Measurements from ENCODE around the gene P3H1.

The P3H1 gene

DNA sequence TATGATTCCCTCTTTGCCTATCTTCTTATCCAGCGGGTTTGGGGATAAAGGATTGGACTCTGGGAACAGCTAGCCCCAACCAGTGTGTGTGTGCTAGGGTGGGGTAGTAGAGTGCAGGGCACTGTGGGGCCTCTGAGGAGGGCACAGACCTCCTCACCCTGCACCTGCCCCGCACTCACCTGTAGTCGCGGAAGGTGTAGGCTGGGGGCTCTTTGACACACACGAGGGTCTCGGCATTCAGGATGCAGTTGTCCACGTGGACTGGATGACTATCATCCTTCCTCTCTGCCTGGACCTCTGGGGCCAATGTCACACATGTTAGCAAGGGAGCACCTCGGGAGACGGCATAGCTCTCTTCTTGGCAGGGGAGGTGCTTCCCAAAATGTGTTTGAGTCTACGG is 18.8 kb downstream of the P3H1 start:
- Histone ChIP-seq H3K36me3 (ENCODE audit: insufficient read depth) (no peaks in the 10 kb centered on the region), H2AFZ (ENCODE audit: low read depth) (no peak overlapping the region), H3K4me2 (no peak overlapping the region), H3K4me3 (IDR thresholded peaks at IDR 0.05; ENCODE audit: insufficient read depth, low read depth, low read length) (no peak overlapping the region), H3K79me2 (ENCODE audit: insufficient read depth, low read depth) (no peaks in the 10 kb centered on the region), H4K20me1 (ENCODE audit: insufficient read depth) (no peaks in the 10 kb centered on the region), H3K27me3 (ENCODE audit: insufficient read depth, low read depth) (no peaks in the 10 kb centered on the region), H3K4me1 (ENCODE audit: low read depth, poor library complexity, severe bottlenecking) (no peaks in the 10 kb centered on the region), H3K27ac (no peak overlapping the region), H3K9ac (no peak overlapping the region)
- TF ChIP-seq, protein P1, sequence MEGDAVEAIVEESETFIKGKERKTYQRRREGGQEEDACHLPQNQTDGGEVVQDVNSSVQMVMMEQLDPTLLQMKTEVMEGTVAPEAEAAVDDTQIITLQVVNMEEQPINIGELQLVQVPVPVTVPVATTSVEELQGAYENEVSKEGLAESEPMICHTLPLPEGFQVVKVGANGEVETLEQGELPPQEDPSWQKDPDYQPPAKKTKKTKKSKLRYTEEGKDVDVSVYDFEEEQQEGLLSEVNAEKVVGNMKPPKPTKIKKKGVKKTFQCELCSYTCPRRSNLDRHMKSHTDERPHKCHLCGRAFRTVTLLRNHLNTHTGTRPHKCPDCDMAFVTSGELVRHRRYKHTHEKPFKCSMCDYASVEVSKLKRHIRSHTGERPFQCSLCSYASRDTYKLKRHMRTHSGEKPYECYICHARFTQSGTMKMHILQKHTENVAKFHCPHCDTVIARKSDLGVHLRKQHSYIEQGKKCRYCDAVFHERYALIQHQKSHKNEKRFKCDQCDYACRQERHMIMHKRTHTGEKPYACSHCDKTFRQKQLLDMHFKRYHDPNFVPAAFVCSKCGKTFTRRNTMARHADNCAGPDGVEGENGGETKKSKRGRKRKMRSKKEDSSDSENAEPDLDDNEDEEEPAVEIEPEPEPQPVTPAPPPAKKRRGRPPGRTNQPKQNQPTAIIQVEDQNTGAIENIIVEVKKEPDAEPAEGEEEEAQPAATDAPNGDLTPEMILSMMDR (conservative IDR thresholded peaks at IDR 0.05; ENCODE audit: low read depth, low read length), result no peak

DNA sequence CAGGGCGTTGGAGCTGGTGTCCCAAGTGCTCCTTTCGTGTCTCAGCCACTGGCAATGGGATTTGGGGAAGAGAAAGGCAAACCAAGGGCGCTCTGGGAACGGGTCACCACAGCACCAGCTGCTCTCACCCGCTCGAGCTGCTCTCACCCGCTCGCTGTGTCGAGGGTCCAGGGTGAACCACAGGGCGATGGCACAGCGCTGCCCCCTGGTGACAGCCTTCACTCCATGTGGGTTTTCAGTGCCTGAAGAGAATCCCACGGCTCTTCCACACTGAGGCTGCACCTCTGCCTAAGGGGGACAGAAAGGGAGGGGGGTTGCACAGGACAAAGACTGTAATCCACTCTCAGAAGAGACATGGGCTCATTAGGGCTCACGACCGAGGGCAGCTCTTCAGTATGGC is 19.7 kb downstream of the P3H1 start:
- Histone ChIP-seq H3K79me2 (ENCODE audit: insufficient read depth, low read depth) (no peaks in the 10 kb centered on the region), H3K4me1 (ENCODE audit: low read depth, poor library complexity, severe bottlenecking) (no peaks in the 10 kb centered on the region), H3K4me2 (no peak overlapping the region), H3K27ac (no peak overlapping the region), H2AFZ (ENCODE audit: low read depth) (no peak overlapping the region), H3K36me3 (ENCODE audit: insufficient read depth) (no peaks in the 10 kb centered on the region), H3K9ac (no peak overlapping the region), H3K4me3 (IDR thresholded peaks at IDR 0.05; ENCODE audit: insufficient read depth, low read depth, low read length) (no peak overlapping the region), H4K20me1 (ENCODE audit: insufficient read depth) (no peaks in the 10 kb centered on the region), H3K27me3 (ENCODE audit: insufficient read depth, low read depth) (no peaks in the 10 kb centered on the region)
- TF ChIP-seq, protein P1 (conservative IDR thresholded peaks at IDR 0.05; ENCODE audit: low read depth, low read length), result peak; percentile 68

DNA sequence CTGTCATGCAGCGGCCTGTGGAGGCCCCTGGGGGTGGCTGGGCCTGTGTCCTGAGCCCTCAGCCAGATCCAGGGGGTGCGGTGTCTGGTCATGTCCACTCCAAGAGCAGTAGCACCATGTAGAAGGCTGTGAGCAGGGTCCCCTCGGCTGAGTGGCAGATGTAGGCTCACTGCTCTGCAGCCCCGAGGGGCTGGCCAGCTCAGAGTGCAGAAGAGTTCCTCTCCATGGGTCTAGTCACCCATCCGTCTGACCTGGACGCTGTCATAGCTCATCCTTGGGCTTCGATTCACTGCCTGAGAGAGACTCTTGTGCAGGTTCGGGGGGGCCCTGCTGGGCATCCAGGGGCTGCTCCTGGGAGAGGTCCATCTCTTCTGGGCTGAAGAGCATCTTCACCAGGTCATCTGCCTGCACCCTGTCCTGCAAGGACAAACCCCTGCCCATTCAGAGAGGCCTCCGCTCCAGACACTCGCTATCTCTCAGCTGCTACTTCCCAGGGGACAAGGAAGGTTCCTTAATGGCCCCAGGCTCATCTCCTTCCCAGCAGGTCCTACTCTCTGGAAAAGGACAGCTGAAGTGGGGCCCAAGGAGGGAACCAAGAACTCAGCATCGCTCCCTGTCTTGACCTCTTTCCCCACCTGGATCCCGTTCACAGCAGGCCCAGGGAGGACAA is 20.3 kb downstream of the P3H1 start:
- no peak overlapping the region for H2AFZ ChIP-seq (ENCODE audit: low read depth)
- H3K27ac ChIP-seq, result no peak overlapping the region
- no peaks in the 10 kb centered on the region for H3K36me3 ChIP-seq (ENCODE audit: insufficient read depth)
- no peaks in the 10 kb centered on the region for H3K4me1 ChIP-seq (ENCODE audit: low read depth, poor library complexity, severe bottlenecking)
- no peak overlapping the region for H3K9ac ChIP-seq
- H3K4me2 ChIP-seq, result no peak overlapping the region
- H4K20me1 ChIP-seq (ENCODE audit: insufficient read depth), result no peaks in the 10 kb centered on the region
- TF ChIP-seq, protein P1 (conservative IDR thresholded peaks at IDR 0.05; ENCODE audit: low read depth, low read length), result no peak
- no peaks in the 10 kb centered on the region for H3K27me3 ChIP-seq (ENCODE audit: insufficient read depth, low read depth)
- H3K79me2 ChIP-seq (ENCODE audit: insufficient read depth, low read depth), result no peaks in the 10 kb centered on the region
- no peak overlapping the region for H3K4me3 ChIP-seq (IDR thresholded peaks at IDR 0.05; ENCODE audit: insufficient read depth, low read depth, low read length)

DNA sequence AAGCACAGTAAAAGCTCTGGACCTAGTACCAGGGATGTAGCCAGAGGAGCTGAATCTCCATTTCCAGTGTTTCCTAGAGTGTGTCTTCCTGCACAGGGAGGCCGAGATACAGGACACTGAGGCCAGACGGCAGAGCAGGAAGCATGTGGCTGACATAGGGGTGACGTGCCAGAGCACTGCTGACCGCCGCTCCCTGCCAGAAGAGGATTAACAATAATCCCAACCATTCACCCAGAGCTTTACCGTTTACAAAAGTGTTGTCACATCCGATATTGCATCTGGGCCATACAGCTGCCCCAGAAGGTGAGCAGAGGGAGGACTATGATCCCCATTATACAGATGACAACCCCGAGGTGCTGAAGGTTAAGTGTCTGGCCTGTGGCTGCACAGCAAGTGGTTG is 21.0 kb downstream of the P3H1 start:
- Histone ChIP-seq H3K27ac (no peak overlapping the region), H2AFZ (ENCODE audit: low read depth) (no peak overlapping the region), H3K79me2 (ENCODE audit: insufficient read depth, low read depth) (no peaks in the 10 kb centered on the region), H3K4me1 (ENCODE audit: low read depth, poor library complexity, severe bottlenecking) (no peaks in the 10 kb centered on the region), H3K4me2 (no peak overlapping the region), H4K20me1 (ENCODE audit: insufficient read depth) (no peaks in the 10 kb centered on the region), H3K4me3 (IDR thresholded peaks at IDR 0.05; ENCODE audit: insufficient read depth, low read depth, low read length) (no peak overlapping the region), H3K9ac (no peak overlapping the region), H3K36me3 (ENCODE audit: insufficient read depth) (no peaks in the 10 kb centered on the region), H3K27me3 (ENCODE audit: insufficient read depth, low read depth) (no peaks in the 10 kb centered on the region)
- TF ChIP-seq, protein P1 (conservative IDR thresholded peaks at IDR 0.05; ENCODE audit: low read depth, low read length), result no peak

Measured in KMS-11 (cell line).